ENCODE measurements around the gene KCNS1.
"Not testable (repeated sequence)": the region's sequence is repeated elsewhere in the genome, so short reads cannot be mapped to it uniquely, and the experiment has no call there.

The KCNS1 gene, protein sequence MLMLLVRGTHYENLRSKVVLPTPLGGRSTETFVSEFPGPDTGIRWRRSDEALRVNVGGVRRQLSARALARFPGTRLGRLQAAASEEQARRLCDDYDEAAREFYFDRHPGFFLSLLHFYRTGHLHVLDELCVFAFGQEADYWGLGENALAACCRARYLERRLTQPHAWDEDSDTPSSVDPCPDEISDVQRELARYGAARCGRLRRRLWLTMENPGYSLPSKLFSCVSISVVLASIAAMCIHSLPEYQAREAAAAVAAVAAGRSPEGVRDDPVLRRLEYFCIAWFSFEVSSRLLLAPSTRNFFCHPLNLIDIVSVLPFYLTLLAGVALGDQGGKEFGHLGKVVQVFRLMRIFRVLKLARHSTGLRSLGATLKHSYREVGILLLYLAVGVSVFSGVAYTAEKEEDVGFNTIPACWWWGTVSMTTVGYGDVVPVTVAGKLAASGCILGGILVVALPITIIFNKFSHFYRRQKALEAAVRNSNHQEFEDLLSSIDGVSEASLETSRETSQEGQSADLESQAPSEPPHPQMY

DNA sequence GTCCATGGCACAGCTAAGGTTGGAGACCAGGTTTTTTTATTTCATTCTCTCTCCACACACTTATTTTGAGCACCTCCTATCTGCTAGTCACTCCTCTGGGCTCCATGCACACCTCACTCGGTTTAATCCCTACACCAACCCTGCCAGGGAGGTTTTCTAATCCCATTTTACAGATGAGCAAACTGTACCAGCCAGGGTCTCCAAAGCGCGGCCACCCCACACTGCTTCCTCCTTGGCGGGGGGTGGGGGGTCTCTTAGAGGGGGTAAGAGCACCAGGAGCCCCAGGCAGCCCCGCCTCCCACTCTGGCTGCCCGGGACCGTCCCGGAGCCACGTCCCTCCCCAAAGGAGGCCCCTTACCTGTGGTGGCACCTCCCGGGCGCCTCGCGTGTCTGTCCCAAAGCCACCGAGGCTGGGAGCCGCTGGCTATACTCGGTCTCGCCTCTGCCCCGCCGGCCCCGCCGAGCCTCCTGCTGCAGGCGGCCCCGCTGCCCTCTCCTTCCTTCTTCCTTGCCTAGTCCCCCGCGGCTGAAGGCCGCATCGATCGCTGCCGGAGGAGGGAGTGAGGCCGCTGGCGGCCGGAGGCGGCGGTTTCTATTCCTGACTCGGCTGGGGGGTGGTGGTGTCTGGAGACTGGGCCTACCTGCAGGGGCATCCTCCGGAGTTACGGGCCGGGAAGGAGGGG is at the start of gene KCNS1:
Gene KCNS1, minus strand, starts transcription at position 565 of the 683 bp plus-strand sequence. CDS start 1,891 bp downstream, outside the sequence.
- no peak for DNase-seq (ENCODE audit: low read depth in 1 of 2, low spot score in 1 of 2)

DNA sequence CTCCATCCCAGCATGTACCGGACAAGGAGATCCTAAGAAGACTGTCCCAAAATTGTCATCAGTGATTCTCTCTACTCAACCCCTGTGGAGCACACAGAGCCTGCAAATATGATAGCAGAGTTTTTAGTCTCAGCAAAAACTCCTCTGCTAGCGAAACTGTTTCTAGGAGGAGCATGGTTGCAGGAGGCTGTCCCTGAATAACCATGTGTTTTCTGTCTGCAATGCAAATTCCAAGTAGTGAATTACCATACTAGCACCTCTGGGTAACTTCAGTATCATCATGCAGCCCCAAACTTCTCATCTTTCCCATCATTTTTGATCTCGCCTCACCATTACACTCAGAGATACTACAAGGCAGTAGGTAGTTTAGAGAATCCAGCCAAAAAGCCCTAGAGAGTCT is 48.1 kb upstream of the KCNS1 start:
- DNase-seq (ENCODE audit: low read depth in 1 of 2, low spot score in 1 of 2), result no peak

DNA sequence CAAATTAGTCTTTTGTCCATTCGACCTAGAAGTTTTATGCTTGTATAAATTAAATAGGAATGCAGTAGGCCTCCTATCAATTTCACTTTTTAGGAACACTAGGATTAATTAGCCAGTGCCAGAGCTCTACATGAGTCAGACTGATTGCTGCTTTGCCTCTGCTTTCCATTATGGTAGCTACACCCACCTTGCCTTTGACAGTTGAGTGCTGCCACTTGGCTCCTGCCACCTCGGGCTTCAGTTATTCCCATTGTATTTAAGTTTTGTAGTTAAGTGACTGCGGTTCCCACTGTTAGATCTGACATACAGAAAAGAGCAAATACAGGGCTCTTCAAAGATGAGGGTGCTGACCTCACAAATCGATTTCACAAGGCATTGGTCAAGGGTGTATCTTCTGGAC is 39.9 kb upstream of the KCNS1 start:
- no peak for DNase-seq (ENCODE audit: low read depth in 1 of 2, low spot score in 1 of 2)

DNA sequence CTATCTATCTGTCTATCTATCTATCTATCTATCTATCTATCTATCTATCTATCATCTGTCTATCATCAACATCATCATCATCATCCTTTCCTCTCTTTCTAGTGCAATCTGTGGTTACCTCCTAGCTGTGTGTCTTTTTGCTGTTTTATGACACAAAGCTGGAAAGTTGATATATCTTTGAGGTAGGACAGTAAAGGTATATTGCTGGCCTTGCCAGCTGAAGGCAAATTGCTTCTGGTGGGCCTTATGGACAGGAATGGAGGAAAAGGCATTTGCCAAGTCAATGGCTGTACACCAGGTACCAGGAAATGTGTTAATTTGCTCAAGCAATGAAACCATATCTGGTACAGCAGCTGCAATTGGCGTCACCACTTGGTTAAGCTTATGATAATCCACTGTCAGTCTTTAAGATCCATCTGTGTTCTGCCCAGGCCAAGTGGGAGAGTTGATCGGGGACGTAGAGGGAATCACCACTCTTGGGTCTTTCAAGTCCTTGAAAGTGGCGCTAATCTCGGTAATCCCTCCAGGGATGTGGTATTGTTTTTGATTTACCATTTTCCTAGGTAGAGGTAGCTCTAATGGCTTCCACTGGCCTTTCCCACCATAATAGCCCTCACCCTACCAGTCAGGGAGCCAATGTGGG is 38.9 kb upstream of the KCNS1 start:
- DNase-seq (ENCODE audit: low read depth in 1 of 2, low spot score in 1 of 2), result not testable (repeated sequence)

DNA sequence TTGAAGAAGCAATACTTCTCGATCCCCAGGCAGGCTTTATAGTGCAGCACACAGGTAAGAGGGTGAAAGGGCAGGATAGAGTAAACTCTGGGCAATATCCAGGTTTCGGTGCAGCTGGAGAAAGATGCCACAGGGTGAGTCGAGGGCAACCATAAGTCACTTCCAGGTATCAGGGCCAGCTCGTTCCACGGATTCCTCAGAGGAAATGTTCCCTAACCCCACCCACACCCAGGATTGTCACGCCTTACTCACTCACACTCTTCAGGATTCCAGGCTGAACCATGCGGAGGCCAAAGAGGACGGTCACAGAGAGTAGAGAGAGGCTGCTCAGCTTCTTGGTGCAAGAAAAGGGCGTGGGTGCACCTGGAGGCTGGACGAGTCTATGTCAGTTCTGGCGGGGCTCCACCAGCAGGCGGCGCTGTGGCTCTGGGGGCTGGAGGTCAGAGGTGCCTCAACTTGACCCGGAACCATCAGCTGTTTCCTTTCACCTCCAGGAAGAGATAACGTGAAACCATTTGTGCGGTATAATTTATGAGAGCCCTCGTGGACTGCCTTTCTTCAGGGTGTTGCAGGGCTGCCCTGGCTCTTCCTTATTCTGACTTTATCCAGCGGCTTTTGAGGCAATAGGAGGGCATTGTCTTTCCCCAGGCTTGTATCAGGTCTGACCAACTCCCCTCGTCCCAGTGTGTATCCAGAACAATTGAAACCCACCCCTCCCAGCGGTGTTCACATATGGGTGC is 37.8 kb upstream of the KCNS1 start:
- DNase-seq (ENCODE audit: low read depth in 1 of 2, low spot score in 1 of 2), result peak in 1 of 2 donors; percentile 35

DNA sequence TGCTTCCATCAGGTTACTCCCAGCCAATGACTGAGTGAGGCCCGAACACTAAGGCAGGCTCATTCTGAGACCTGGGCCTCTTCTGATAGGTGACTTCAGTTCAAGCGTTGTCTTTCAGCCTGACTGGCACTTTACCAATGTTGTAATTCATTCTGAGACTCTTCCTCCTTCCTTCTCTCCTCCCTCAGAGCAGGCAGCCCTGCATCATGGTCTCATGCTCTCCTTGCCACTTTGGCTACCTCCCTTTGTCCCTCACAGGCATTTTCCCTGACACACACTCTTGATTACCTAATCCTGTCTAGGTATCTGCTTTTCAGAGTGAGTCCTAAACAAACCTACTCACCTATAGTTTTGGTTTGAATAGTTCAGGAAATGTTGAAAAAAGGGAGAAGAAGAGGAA is 36.0 kb upstream of the KCNS1 start:
- DNase-seq (ENCODE audit: low read depth in 1 of 2, low spot score in 1 of 2), result no peak

DNA sequence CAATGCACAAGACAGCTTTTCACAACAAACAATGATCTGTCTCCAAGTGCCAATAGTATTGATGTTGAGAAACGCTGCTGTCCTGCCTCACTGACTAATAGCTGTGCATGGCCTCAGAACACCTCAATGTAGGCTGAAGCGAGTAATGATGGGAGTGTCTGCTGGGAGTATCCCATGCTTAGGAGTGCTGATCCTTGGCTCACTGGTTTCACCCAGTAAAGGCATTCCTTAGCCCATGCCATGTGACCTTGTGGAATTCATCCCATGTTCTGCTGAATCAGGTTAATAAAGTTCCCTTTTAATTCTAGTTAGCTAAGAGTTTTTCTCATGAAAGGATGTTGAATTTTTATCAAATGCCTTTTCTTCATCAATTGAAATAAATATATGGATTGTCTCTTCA is 27.2 kb upstream of the KCNS1 start:
- no peak for DNase-seq (ENCODE audit: low read depth in 1 of 2, low spot score in 1 of 2)

DNA sequence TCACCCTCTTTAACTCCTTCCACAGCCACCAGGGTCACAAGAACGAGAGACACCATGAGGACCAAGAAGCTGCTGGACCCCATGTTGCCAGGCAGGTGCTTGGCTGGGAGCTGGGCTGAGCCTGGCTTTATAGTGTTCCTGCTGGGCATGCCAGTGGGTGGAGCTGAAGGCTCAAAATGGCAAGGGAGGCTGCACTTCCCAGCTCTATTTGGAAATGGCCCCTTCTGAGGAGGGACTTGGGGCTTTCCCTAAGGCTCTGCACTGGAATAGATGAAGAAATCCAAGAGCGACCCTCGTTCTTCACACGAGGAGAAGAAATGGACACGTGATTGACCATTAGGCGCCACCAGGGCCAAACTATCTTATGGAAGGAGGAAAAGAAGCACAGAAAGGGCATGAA is 23.4 kb upstream of the KCNS1 start, which contains the start of gene WFDC12:
Gene WFDC12, minus strand, starts transcription at position 101 of the 400 bp plus-strand sequence. Its CDS starts 18 bp downstream, at position 83.
- DNase-seq (ENCODE audit: low read depth in 1 of 2, low spot score in 1 of 2), result no peak

DNA sequence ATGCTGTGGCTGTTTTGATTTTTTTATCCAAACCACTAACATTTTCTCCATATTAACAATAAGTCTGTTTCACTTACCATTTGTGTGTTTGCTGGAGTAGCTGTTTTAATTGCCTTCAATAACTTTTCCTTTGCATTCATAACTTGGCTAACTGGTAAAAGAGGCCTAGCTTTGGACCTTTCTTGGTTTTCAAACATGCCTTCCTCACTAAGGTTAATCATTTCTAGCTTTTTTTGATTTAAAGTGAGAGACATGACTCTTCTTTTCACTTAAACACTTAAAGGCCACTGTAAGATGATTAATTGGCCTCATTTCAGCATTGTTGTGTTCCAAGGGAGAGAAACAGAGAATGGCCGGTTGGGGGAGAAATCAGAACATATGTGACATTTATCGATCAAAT is 20.5 kb upstream of the KCNS1 start:
- no peak for DNase-seq (ENCODE audit: low read depth in 1 of 2, low spot score in 1 of 2)

DNA sequence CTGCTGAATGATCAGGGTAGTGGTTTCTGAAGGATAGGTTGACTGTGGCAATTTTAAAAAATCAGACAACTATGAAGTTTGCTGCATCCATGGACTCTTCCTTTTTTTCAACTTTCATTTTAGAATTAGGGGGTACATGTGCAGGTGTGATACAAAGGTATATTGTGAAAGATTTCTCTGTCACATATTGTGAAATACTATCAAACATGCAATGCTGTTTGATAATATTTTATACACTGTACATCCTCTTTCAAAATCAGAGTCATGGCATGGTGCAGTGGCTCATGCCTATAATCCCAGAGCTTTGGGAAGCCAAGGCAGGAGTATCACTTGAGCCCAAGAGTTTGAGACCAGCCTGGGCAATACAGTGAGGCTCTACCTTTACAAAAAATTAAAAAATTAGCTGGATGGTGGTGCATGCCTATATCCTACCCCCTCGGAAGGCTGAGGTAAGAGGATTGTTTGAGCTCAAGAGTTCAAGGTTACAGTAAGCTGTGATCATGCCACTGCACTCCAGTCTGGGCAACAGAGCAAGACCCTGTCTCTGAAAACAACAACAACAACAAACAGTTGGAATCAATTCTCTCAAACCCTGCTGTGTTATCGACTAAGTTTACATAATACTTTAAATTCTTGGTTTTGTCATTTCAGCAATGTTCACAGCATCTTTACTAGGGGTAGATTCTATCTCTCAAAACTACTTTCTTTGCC is 18.8 kb upstream of the KCNS1 start:
- DNase-seq (ENCODE audit: low read depth in 1 of 2, low spot score in 1 of 2), result no peak

DNA sequence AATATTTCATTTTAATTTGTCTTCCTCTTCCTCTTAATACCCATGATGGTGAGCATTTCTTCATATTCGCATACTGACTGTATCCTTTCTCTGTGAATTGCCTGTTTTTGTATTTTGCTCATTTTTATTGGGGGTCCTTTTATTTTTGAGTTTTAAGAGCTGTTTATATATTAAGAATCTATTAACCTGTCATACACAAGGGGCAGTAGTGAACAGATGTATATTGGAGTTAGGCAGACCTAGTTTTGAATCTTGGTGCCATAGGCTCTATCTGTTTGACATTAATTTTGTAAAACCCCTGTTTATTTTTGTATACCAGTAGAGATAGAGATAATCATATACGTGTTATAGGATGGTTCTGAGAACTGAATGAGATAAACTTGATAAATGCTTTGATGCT is 17.1 kb upstream of the KCNS1 start:
- DNase-seq (ENCODE audit: low read depth in 1 of 2, low spot score in 1 of 2), result no peak

DNA sequence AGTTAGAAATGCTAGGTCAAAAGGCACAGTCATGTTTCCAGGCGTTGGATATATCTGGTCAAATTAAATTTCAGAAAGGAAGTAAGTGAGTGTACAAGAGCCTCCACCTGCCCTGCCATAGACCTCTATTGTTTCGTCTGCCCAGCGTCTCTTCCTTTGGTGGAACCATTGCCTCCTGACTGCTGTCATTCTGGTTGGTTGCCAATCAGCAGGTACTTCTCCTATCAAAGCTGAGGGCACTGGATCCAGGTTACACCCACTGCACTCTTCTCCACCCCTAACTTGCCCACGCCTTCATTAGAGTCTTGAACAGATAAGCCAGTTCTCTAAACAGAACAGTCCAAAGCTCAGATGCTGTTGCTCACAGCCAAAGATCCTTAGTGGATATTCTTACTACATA is 16.7 kb upstream of the KCNS1 start:
- no peak for DNase-seq (ENCODE audit: low read depth in 1 of 2, low spot score in 1 of 2)

DNA sequence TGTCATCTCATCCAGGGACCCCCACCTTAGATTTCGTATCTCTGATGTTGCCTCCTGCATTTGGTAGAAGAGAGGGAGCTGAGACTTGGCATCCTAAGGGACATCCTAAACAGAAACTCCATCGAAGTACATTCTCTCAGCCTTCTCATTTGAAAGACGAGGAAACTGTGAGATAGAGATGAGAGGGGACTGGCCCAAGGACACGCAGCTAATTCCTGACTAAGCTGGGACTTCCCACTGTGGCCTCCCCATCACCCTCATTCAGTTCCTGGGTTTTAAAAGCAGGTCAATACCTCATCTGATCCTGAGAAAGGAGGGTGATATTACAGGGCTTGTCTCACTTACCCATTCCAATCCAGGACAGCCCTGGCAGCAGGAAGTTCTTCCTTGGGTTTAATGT is 14.9 kb upstream of the KCNS1 start:
- no peak for DNase-seq (ENCODE audit: low read depth in 1 of 2, low spot score in 1 of 2)

DNA sequence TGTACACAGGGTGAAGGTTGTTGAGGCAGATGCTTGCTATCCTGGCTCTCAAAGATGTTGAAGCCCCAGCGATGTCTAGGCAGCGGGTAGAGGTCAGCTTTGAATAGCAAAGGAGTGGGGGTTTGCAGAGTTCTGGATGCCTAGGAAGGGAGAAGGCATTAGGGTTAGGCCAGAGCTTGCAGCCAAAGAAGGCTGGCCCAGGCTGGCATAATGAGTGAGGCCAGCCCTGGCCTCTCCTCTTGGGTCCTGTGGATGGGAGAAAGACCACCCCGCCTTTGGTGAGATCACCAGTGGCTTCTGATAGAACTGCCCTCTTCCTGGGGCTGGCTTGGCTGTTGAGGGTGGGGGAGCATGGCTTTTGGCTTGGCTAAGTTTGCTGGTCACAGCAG is 14.5 kb upstream of the KCNS1 start:
- no peak for DNase-seq (ENCODE audit: low read depth in 1 of 2, low spot score in 1 of 2)

DNA sequence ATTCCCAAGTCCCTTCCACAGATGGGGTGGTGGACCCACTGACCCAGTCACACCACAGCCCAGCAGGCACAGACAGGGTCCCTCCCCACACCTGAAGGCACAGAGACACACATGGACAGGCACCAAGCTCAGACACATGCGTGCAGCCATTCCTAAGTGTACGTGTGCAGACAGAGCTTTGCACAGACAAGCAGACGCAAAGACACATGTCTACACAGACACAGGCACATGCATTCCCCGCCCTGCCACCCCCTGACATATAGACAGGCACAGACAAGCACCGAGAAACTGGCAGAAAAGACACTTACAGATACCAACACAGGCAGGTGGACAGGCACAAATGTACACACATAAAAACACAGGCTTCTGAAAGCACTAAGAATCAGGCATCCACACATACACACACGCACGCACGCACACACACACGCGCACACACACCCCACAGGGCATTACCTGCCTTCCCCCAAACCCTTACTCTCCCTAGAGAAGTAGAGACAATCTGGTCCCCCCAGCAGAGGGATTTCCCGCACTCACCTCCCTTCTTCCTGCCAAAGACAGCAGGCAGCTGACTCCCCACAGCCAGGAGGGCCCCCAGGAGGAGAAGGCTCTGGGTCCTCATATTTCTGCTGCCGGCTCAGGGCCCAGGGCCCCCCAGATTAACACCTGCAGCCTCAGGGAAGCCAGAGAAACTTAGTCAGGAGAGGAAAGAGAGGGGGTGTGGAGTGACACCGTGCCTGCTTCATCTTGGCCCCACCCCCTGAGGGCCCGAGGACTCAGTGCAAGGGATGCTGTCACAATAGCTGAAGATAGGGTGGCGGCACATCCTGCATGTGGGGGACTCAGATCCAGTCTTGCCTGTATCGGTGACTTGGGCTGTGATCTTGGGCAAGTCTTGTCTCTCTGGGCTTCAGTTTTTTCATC is 13.8 kb upstream of the KCNS1 start, which contains the start of gene WFDC5:
Gene WFDC5, minus strand, starts transcription at position 710 of the 921 bp plus-strand sequence. Its CDS starts 91 bp downstream, at position 619.
- DNase-seq (ENCODE audit: low read depth in 1 of 2, low spot score in 1 of 2), result no peak

DNA sequence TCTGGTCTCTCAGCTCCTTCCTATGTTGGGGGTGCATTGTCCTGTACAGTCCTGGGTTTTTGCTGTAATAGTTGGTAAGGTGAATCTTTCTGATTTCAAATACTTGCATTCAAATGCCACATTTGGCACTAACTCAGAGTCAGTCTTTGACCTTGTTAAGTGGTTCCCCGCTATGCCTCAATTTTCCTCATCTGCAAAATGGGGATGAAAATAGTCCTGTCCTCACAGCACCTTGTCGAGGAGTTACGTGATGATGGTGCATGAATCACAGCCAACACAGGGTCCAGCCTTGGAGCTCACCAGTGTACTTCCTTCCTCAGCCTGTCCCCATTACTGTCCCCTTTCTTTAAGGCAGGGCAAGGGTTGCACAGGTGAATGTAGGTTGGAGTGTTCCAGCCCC is 12.9 kb upstream of the KCNS1 start:
- DNase-seq (ENCODE audit: low read depth in 1 of 2, low spot score in 1 of 2), result no peak

DNA sequence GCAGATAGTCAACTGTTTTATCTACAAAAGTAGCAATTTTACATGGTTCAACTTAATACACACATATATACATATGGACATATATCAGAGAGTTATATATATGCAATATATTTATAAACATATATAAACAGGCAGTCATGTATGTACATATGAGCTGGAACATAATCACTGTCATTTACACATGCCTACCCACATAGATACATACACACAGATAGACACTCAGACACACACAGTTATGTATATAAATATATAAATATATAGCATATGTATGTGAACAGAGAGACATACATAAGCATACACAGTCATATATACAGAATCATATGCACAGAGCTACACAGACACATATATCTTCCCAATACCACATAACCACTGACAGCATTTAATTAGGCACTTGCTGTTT is 11.8 kb upstream of the KCNS1 start:
- no peak for DNase-seq (ENCODE audit: low read depth in 1 of 2, low spot score in 1 of 2)

DNA sequence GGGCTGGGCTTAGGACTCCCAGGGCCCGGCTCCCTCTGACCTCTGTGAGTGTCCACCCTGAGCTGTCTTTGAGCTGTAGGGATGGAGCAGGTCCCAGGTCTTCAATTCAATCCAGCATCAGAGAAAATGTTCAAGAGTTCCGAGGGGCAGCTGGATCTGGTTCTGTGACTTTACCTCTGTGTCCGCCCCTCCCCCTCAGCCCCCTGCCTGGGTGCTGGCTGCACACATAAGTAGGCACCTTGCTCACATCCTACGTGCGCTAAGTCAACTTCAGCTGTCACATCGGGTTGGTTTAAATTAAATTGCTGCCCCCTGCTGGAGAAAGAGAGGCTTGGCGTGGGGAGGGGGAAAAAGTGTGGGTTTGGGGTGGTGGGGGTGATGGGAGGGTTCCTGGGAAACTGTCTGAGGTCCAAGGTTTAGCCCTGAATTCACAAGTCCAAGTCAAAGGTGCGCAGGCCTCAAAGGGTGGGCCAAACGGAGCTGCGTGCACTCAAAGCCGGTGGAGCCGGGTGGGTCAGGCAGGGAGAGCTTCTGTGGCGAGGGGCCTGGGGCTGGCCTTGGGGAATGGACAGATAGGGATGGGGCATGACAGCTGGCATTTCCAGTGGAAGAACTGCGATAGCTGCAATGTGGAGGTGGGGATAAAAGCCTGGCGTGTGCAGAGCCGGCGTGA is 11.0 kb upstream of the KCNS1 start:
- DNase-seq (ENCODE audit: low read depth in 1 of 2, low spot score in 1 of 2), result no peak

DNA sequence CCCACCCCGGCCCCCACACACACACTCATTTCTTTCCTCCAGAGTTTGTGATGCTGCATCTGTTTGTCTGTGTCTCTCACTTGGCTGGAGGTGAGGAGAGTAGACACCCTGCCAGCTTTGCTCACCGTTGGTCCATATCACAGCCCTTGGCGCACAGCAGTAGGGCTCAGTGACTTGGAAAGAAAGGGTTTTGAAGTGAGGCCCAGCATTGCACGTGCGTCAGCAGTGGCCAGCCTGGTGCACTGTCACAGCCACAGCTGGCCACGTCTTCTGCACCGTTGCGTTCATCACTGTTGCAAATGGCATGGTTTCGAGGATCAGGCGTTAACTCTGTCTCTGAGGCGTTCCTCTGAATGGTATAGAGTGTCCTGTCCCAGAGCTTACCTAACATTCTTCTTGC is 10.4 kb upstream of the KCNS1 start:
- DNase-seq (ENCODE audit: low read depth in 1 of 2, low spot score in 1 of 2), result no peak

All from stimulated activated CD4-positive, alpha-beta T cell treated with anti-CD3 and anti-CD28 coated beads, Interleukin-15, amount 100 ng/mL, for 1 hour (primary cell).